ENCODE data around the gene BST2. TPM values are rescaled to one million over a fixed set of nuclear protein-coding genes. Genes with fewer than 3 reads are reported as not detected.

Gene BST2
- total and polyA plus RNA-seq, 2 of the 8 experiments (the other 6 are each of a cell fraction or from before 2014, with no cell fraction given), result 18.1 to 72.8 TPM

DNA sequence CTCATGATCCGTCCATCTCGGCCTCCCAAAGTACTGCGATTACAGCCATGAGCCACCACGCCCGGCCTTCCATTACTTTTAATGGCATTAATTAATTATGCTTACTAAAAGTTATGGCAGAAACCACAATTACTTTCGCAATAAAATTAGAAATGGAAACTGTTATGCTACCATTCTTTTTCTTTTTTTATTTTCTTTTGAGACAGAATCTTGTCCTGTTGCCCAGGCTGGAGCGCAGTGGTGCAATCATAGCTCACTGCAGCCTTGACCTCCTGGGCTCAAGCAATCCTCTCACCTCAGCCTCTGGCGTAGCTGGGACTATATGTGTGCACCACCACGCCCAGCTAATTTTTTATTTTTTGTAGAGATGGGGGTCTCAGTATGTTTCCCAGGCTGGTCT is 4.6 kb upstream of the BST2 start:
- no peaks in the 10 kb centered on the region; the same call in 1 of the 2 replicates for H3K79me1 ChIP-seq (ENCODE audit: low read depth, low read length)
- no peaks in the 10 kb centered on the region for H3K9me3 ChIP-seq (ENCODE audit: insufficient read depth in 2 of 2, low read depth in 1 of 2, low read length in 1 of 2)
- no peak overlapping the region for H2BK5ac ChIP-seq (ENCODE audit: low read depth, low read length)
- WGBS, 2 experiments (ENCODE audit: extremely low coverage in 1 of 2, insufficient coverage in 1 of 2, insufficient read length in 1 of 2, insufficient replicate concordance in 2 of 2, low coverage in 1 of 2, low lambda C conversion rate in 2 of 2, missing lambda C conversion rate in 1 of 2), result 93% methylated on average over 9 of the region's 9 CpGs; no CpG with 5 or more reads in 1 of the 2 experiments
- no peak overlapping the region for H3K4me2 ChIP-seq (ENCODE audit: insufficient read depth in 1 of 2, low read depth in 2 of 2, low read length in 2 of 2)
- no peak overlapping the region for H4K91ac ChIP-seq (replicated peaks; ENCODE audit: insufficient read length, low read length)
- no peak overlapping the region for H3K4ac ChIP-seq (replicated peaks; ENCODE audit: insufficient read length, low read depth, low read length)
- H3K23ac ChIP-seq (ENCODE audit: insufficient read length), result no peak overlapping the region
- H4K8ac ChIP-seq (ENCODE audit: extremely low read depth, insufficient read depth, low read length), result no peak overlapping the region
- H4K5ac ChIP-seq (ENCODE audit: insufficient read length, low read depth, low read length), result no peak overlapping the region
- H2BK120ac ChIP-seq (replicated peaks; ENCODE audit: low read depth, low read length), result no peak overlapping the region
- H2BK15ac ChIP-seq (ENCODE audit: low read length), result no peak overlapping the region
- peaks cover 0 to 4% of the 10 kb centered on the region in 2 experiments; a peak in 1 of 4 replicates for H3K79me2 ChIP-seq (ENCODE audit: control insufficient read depth in 1 of 2, insufficient read depth in 2 of 2, low read length in 2 of 2)
- H3K14ac ChIP-seq (ENCODE audit: insufficient read length), result no peak overlapping the region
- H3K36me3 ChIP-seq (ENCODE audit: control insufficient read depth in 2 of 4, insufficient read depth in 4 of 4, low read length in 3 of 4), result peaks cover 0 to 7% (median 0%) of the 10 kb centered on the region in 4 experiments; a peak in 2 of 8 replicates
- no peak overlapping the region for H3K18ac ChIP-seq (ENCODE audit: extremely low read depth, low read length)
- no peak for DNase-seq (ENCODE audit: low read depth in 1 of 2, low spot score in 2 of 2)
- no peak overlapping the region for H3K9ac ChIP-seq (replicated peaks in 1 of 4; ENCODE audit: extremely low read depth in 1 of 4, low read depth in 3 of 4, low read length in 3 of 4)
- H3K56ac ChIP-seq (replicated peaks; ENCODE audit: insufficient read length, low read depth, low read length), result no peak overlapping the region
- no peak overlapping the region for H2AK5ac ChIP-seq (ENCODE audit: low read depth, low read length)
- no peak for FAIRE-seq
- H4K20me1 ChIP-seq (replicated peaks in 1 of 2; ENCODE audit: control insufficient read depth in 1 of 2, insufficient read depth in 2 of 2, low read length in 2 of 2), result no peaks in the 10 kb centered on the region
- peaks cover 0 to 3% (median 0%) of the 10 kb centered on the region in 4 experiments; a peak in 1 of 7 replicates for H3K27me3 ChIP-seq (replicated peaks in 1 of 4; ENCODE audit: control insufficient read depth in 3 of 4, extremely low read depth in 1 of 4, insufficient read depth in 3 of 4, low read length in 3 of 4)
- ChIA-PET POLR2A (ENCODE audit: partially characterized antibody) (interaction anchor here (1.4 kb wide), 1 partner anchor 9 kb away, joined by 3 read pairs; the partner anchor contains the start of gene MVB12A), CTCF (ENCODE audit: partially characterized antibody) (interaction anchor here (0.6 to 1.3 kb wide), 5 partner anchors 10 to 196 kb away, joined by 3 to 4 read pairs (median 3); partner anchors contain the start of gene MVB12A)
- peaks cover 0 to 21% (median 10%) of the 10 kb centered on the region in 4 experiments; a peak in 6 of 7 replicates for H3K4me1 ChIP-seq (replicated peaks in 1 of 4; ENCODE audit: control insufficient read depth in 3 of 4, insufficient read depth in 4 of 4, low read length in 3 of 4)
- H2BK20ac ChIP-seq (ENCODE audit: low read length), result no peak overlapping the region
- no peak overlapping the region for H3K4me3 ChIP-seq (ENCODE audit: extremely low read depth in 1 of 4, insufficient read depth in 2 of 4, low read depth in 3 of 4, low read length in 4 of 4)
- no peak overlapping the region for H3K27ac ChIP-seq (ENCODE audit: low read depth, low read length)
- H2AFZ ChIP-seq (ENCODE audit: low read length), result no peak overlapping the region
- no peak overlapping the region for H2BK12ac ChIP-seq (ENCODE audit: low read depth, low read length)
- H3K23me2 ChIP-seq (ENCODE audit: low read depth, low read length), result peaks cover 2% of the 10 kb centered on the region; the same call in 1 of the 2 replicates
- TF ChIP-seq KDM4A (IDR thresholded peaks at IDR 0.05; ENCODE audit: low read depth, low read length, severe bottlenecking) (no peak), TEAD4 (IDR thresholded peaks at IDR 0.05; ENCODE audit: low read depth, low read length) (no peak), RAD21 (IDR thresholded peaks at IDR 0.05 in 1 of 2, conservative IDR thresholded peaks at IDR 0.05 in 1 of 2; ENCODE audit: low read depth in 2 of 2, low read length in 2 of 2) (no peak), TCF12 (IDR thresholded peaks at IDR 0.05; ENCODE audit: low read depth, low read length) (no peak), CHD2 (IDR thresholded peaks at IDR 0.05; ENCODE audit: low read length) (no peak), TBP (IDR thresholded peaks at IDR 0.05; ENCODE audit: low read depth, low read length) (no peak), E2F6 (IDR thresholded peaks at IDR 0.05) (no peak), SIN3A (conservative IDR thresholded peaks at IDR 0.05 in 1 of 2, IDR thresholded peaks at IDR 0.05 in 1 of 2; ENCODE audit: low read depth in 1 of 2, low read length in 2 of 2) (no peak), SP4 (IDR thresholded peaks at IDR 0.05; ENCODE audit: low read length) (no peak), POU5F1 (IDR thresholded peaks at IDR 0.05; ENCODE audit: low read depth, low read length) (no peak)

All from H1 (cell line).